Measurements from ENCODE around the gene SEBOX. TPM values are rescaled to one million over a fixed set of nuclear protein-coding genes. Genes with fewer than 3 reads are reported as not detected.

The SEBOX gene
- polyA plus RNA-seq, 1 donor: not detected

DNA sequence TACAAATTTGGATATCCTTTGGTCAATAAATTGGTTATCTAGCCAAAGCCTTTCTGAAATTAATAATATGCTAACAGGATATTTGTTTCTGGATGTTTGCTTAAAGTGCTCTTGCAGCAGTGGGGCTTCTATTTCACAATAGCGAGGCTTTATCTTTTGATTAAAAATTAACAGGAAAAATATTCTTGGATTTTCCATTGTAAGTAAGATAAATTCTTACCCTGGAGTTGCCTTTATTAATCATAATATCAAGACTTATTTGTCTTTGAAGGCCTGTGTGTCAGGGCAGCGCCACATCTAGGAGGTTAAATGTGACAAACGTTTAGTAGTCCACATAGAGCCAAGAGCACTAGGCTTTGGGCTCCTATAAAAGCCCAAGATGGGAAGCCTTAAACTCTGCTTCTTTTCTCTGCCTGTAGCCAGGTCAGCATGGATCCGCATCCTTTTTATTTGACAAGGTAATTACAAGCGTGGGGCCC is 40.7 kb downstream of the SEBOX start:
- Histone ChIP-seq H3K27ac (ENCODE audit: low read length) (no peak overlapping the region), H3K9me3 (ENCODE audit: control insufficient read depth, low read depth, low read length) (no peaks in the 10 kb centered on the region), H3K4me1 (ENCODE audit: control insufficient read depth, insufficient read depth, low read length) (peaks cover 31% of the 10 kb centered on the region), H3K36me3 (ENCODE audit: control insufficient read depth, insufficient read depth, low read length) (peaks cover 27% of the 10 kb centered on the region), H3K4me3 (ENCODE audit: low read length) (no peak overlapping the region), H3K27me3 (ENCODE audit: control insufficient read depth, insufficient read depth, low read length) (no peaks in the 10 kb centered on the region)
- DNase-seq: no peak
- WGBS (ENCODE audit: insufficient coverage, low lambda C conversion rate): no CpG with 5 or more reads among the region's 5 CpGs

DNA sequence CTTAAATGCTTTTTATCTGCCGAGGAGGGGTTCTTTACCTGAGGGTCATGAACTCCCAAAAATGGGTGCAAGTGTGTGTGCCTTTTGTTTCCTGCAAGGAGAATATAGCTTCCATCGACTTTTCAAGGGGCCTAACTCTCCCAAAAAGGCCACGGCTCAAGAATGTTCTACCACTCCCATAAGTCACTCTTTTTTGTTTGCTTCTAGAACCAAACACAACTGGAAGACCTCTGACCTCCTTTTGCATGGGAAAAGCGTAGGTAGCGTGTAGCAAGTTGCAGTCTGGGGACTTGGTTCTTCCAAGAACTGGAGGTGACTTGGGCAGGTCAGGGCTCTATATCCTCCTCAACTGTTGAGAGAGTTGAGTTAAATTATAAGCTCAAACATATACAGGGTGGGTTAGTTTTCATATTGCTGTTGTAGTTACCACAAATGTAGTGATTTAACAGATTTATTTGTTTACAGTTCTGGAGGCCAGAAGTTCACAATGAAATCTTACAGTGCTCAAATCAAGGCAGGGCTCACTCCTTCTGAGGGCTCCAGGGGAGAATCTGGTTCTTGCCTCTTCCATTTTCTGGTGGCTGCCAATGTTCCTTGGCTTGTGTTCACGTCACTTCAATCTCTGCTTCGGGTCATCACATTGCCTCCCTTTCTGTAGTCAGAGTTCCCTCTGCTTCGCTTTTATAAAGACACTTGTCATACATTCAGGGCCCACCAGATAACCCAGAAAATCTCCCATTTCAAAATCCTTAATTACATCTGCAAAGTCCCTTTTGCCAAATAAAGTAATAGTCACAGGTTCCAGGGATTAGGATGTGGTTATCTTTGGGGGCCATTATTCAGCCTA is 44.6 kb downstream of the SEBOX start:
- no peak for DNase-seq
- WGBS (ENCODE audit: insufficient coverage, low lambda C conversion rate): 100% methylated on average over 1 of the region's 8 CpGs
- H3K4me3 ChIP-seq (ENCODE audit: low read length): peak overlapping the region; percentile 59

DNA sequence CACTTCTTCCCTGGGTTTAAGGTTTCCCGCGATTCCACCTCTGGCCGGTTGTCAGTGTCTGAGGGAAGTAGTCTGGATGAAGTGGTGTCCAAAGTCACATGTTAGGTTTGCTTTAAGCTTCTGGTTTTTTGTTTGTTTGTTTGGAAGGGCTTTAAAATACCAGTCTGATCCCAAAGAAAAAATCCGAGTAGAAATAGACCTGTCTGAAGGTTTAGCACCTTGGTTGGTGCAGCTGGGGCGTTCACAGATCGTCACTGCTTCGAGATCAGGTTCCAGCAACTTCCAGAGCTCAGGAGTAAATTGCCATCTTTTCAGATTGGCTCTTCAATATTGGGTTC is 45.4 kb downstream of the SEBOX start:
- no CpG with 5 or more reads among the region's 7 CpGs for WGBS (ENCODE audit: insufficient coverage, low lambda C conversion rate)

More for the DNA sequence above, 44.6 kb downstream of the SEBOX start:
- peaks cover 2% of the 10 kb centered on the region for H3K36me3 ChIP-seq (ENCODE audit: control insufficient read depth, insufficient read depth, low read length)
- no peaks in the 10 kb centered on the region for H3K27me3 ChIP-seq (ENCODE audit: control insufficient read depth, insufficient read depth, low read length)
- H3K4me1 ChIP-seq (ENCODE audit: control insufficient read depth, insufficient read depth, low read length): peaks cover 26% of the 10 kb centered on the region
- no peak overlapping the region for H3K27ac ChIP-seq (ENCODE audit: low read length)
- no peaks in the 10 kb centered on the region for H3K9me3 ChIP-seq (ENCODE audit: control insufficient read depth, low read depth, low read length)

DNA sequence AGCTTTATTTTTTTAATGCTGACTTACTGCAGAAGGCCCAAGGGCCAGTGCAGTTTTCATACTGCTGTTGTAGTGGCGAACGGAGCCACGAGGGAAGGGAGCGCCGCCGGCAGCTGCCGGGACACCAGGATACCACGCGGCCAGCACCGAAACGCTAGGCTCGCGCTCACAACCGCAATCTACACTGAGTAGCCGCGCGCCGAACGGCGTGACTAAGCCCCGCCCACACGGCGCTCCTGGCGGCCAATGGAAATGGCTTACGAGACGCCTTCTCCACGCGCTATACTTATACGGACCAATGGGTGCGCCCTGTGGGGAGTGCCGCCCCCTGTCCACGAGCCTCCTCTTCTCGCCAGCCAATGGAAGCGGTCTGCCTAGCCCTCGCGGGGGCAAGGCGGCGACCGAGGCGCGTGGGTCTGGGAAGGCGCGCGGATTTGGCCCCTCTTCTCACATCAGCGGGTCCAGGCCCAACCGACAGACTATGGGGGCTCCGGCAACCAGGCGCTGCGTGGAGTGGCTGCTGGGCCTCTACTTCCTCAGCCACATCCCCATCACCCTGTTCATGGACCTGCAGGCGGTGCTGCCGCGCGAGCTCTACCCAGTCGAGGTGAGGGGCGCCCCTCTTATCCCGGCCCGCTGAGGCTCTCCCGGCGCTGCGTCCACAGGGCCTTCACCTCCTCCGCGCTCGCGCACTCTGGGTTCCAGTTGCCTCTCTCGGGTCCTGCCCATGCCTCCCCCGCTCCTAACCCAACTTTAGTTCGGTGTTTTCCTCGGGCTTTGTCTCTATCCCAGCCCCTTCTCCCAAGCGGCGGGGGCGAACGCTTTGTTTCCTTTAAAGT is 46.0 kb downstream of the SEBOX start, which contains the start of gene TMEM97:
Gene TMEM97, plus strand, starts transcription at position 442 of the 839 bp plus-strand sequence. Its CDS starts 40 bp downstream, at position 482.
- H3K27me3 ChIP-seq (ENCODE audit: control insufficient read depth, insufficient read depth, low read length): no peaks in the 10 kb centered on the region
- WGBS (ENCODE audit: insufficient coverage, low lambda C conversion rate): no CpG with 5 or more reads among the region's 72 CpGs
- H3K4me1 ChIP-seq (ENCODE audit: control insufficient read depth, insufficient read depth, low read length): peaks cover 12% of the 10 kb centered on the region
- DNase-seq: peak; percentile 97 to 98
- H3K9me3 ChIP-seq (ENCODE audit: control insufficient read depth, low read depth, low read length): no peaks in the 10 kb centered on the region
- peak within 1 kb of the TSS; percentile 59 for H3K4me3 ChIP-seq (ENCODE audit: low read length)
- no peaks in the 10 kb centered on the region for H3K36me3 ChIP-seq (ENCODE audit: control insufficient read depth, insufficient read depth, low read length)
- peak within 1 kb of the TSS; percentile 72 for H3K27ac ChIP-seq (ENCODE audit: low read length)

More for the DNA sequence above, 45.4 kb downstream of the SEBOX start:
- H3K36me3 ChIP-seq (ENCODE audit: control insufficient read depth, insufficient read depth, low read length): no peaks in the 10 kb centered on the region
- H3K4me1 ChIP-seq (ENCODE audit: control insufficient read depth, insufficient read depth, low read length): peaks cover 17% of the 10 kb centered on the region
- DNase-seq: no peak
- peak overlapping the region; percentile 59 for H3K4me3 ChIP-seq (ENCODE audit: low read length)
- no peaks in the 10 kb centered on the region for H3K27me3 ChIP-seq (ENCODE audit: control insufficient read depth, insufficient read depth, low read length)
- peak overlapping the region; percentile 72 for H3K27ac ChIP-seq (ENCODE audit: low read length)
- H3K9me3 ChIP-seq (ENCODE audit: control insufficient read depth, low read depth, low read length): no peaks in the 10 kb centered on the region

DNA sequence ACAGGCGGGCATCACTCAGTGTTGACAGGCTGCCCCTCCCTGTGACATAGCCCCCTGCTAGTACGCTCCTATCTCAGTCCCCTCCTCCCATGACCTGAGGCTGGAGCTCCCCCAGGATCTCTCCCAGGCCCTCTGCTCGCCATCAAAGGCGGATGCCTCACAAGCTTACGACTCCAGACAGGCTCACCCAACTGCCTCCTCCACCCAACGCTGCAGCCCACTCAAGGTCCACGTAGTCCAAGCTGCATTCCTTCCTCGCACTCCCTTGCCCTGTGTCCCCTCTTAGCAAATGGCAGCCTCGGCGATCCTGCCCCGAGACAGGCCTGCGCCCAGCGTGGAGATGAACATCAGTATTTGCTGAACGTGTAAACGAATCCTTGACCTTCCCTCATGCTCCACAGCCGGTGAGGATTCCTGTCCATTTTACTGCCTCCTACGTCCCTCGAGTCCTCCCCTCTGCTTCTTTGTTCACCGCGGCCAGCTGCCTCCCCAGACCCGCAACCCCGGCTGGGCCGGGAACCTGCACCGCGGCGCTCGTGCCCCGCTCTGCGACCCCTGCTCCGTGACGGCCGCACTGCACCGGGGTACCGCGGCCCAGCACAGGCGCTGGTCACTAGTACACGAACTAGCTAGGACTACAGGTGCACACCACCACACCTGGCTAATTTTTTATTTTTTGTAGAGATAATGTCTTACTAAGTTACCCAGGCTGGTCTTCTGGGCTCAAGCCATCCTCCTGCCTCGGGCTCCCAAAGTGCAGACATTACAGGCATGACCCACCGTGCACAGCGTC is 46.8 kb downstream of the SEBOX start:
- no CpG with 5 or more reads among the region's 40 CpGs for WGBS (ENCODE audit: insufficient coverage, low lambda C conversion rate)
- Histone ChIP-seq H3K9me3 (ENCODE audit: control insufficient read depth, low read depth, low read length) (no peaks in the 10 kb centered on the region), H3K27me3 (ENCODE audit: control insufficient read depth, insufficient read depth, low read length) (no peaks in the 10 kb centered on the region), H3K4me3 (ENCODE audit: low read length) (peak overlapping the region; percentile 59), H3K36me3 (ENCODE audit: control insufficient read depth, insufficient read depth, low read length) (no peaks in the 10 kb centered on the region), H3K27ac (ENCODE audit: low read length) (peak overlapping the region; percentile 28), H3K4me1 (ENCODE audit: control insufficient read depth, insufficient read depth, low read length) (peaks cover 7% of the 10 kb centered on the region)
- DNase-seq: peak in 1 of 2 donors; percentile 29

DNA sequence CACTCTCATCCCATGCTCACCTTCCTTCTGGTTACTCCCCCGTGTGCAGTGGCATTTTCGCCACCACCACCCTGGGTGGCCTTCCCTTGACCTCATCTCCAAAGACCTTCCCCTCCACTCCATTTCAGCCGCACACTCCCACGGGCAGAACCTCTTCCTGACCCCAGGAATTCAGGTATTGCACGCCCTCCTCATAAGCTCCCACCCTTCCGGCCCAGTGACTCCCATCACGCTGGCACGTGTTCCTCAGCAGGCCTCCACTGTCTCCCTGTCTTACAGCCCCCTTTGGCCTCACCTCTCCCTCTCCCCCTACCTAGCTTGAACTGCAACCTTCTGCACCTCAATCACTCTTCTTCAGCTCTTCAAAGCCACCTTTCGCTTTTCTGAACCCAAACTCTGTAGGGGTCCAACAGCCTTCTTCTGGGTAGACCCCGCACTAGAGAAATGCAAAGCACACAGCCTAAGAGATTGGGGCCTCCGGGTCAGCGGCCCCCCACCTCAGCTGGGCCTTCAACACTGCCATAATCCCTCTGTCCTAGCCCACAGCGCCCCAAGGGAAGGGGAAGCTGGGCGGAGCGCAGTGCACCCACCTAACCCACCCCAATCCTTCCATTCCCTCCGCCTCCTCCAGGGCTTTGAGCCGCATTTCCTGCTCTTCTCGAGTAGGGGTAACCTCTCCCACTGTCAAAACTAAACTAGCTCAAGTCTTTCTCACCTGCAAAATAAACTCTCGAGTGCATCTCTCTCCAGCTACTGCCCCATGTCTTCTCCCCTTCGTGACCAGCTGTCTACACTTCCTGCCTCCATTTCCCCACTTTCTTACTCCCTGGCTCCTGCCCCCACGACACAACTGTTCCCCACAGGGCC is 47.7 kb downstream of the SEBOX start:
- Histone ChIP-seq H3K9me3 (ENCODE audit: control insufficient read depth, low read depth, low read length) (no peaks in the 10 kb centered on the region), H3K27ac (ENCODE audit: low read length) (no peak overlapping the region), H3K36me3 (ENCODE audit: control insufficient read depth, insufficient read depth, low read length) (no peaks in the 10 kb centered on the region), H3K4me1 (ENCODE audit: control insufficient read depth, insufficient read depth, low read length) (peaks cover 5% of the 10 kb centered on the region), H3K4me3 (ENCODE audit: low read length) (no peak overlapping the region), H3K27me3 (ENCODE audit: control insufficient read depth, insufficient read depth, low read length) (no peaks in the 10 kb centered on the region)
- DNase-seq: no peak
- 81% methylated on average over 6 of the region's 21 CpGs for WGBS (ENCODE audit: insufficient coverage, low lambda C conversion rate)

DNA sequence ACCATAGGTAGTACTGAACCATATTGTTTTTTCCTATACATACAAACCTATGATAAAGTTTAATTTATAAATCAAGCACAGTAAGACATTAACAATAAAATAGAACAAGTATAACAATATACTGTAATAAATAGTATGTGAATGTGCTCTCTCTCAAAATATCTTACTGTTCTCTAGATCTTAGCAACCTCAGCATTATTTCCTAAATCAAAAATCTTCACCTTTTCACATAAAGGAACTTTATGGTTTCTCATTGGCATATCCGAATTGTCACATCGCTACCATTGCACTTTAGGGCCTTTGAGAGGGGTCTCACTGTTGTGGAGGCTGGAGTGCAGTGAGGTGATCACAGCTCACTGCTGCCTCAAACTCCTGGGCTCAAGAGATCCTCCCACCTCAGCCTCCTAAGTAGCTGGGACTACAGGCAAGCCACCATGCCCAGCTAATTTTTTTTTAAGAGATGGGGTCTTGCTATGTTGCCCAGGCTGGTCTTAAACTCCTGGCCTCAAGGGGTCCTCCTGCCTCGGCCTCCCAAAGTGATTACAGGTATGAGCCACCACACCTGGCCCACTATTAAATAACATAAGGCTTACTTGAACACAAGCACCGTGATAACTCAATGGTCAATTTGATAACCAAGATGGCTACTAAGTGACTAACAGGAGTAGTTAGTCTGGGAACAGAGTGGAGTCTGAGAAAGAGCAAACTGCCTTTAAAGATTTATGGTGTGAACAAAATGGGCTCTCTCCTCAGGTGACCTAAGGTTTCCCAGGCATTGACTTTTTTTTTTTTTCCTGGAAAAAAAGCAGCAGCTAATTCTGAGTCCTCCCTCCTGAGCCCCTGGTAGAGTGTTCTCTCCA is 48.9 kb downstream of the SEBOX start:
- WGBS (ENCODE audit: insufficient coverage, low lambda C conversion rate): no CpG with 5 or more reads among the region's 4 CpGs
- no peak for DNase-seq
- H3K4me1 ChIP-seq (ENCODE audit: control insufficient read depth, insufficient read depth, low read length): peaks cover 5% of the 10 kb centered on the region
- no peaks in the 10 kb centered on the region for H3K27me3 ChIP-seq (ENCODE audit: control insufficient read depth, insufficient read depth, low read length)
- no peak overlapping the region for H3K27ac ChIP-seq (ENCODE audit: low read length)
- no peaks in the 10 kb centered on the region for H3K9me3 ChIP-seq (ENCODE audit: control insufficient read depth, low read depth, low read length)
- no peak overlapping the region for H3K4me3 ChIP-seq (ENCODE audit: low read length)
- H3K36me3 ChIP-seq (ENCODE audit: control insufficient read depth, insufficient read depth, low read length): no peaks in the 10 kb centered on the region

DNA sequence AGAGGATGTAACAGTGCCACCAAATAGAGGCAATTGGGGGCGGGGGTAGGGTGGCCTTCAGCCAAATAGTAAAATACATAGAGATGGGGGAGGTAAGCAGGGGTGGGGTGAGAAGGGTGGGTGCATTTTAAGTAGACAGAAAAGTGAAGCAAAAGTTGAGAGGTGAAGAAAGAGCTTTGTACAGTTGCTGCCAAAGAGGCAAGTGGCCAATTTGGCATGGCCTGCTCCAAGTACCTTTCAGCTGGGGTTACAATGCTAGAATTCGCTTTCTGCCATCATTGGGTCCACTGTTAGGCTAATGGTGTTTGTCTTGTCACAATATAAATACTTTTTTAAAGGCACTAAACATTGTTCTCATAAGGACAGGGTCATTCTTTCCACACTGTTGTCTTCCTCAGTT is 51.2 kb downstream of the SEBOX start:
- H3K4me3 ChIP-seq (ENCODE audit: low read length): no peak overlapping the region
- DNase-seq: no peak
- no peaks in the 10 kb centered on the region for H3K9me3 ChIP-seq (ENCODE audit: control insufficient read depth, low read depth, low read length)
- peaks cover 5% of the 10 kb centered on the region for H3K4me1 ChIP-seq (ENCODE audit: control insufficient read depth, insufficient read depth, low read length)
- H3K27ac ChIP-seq (ENCODE audit: low read length): no peak overlapping the region
- H3K27me3 ChIP-seq (ENCODE audit: control insufficient read depth, insufficient read depth, low read length): no peaks in the 10 kb centered on the region
- H3K36me3 ChIP-seq (ENCODE audit: control insufficient read depth, insufficient read depth, low read length): no peaks in the 10 kb centered on the region
- WGBS (ENCODE audit: insufficient coverage, low lambda C conversion rate): no CpG with 5 or more reads among the region's 2 CpGs

Data from large intestine (tissue), 3 donors.